Measurements from ENCODE around the gene XYLT1. TPM values are rescaled to one million over a fixed set of nuclear protein-coding genes. Genes with fewer than 3 reads are reported as not detected.

The XYLT1 gene
- total and polyA plus RNA-seq, 2 of the 8 experiments (the other 6 are each of a cell fraction or from before 2014, with no cell fraction given) = 6.6 to 25.4 TPM

GRCh38 chr16:17432901-17433576 is 37.7 kb downstream of the XYLT1 start:
- Histone ChIP-seq H3K79me1 (ENCODE audit: low read depth, low read length) (peaks cover 7% of the 10 kb centered on the region; the same call in 1 of the 2 replicates), H4K5ac (ENCODE audit: insufficient read length, low read depth, low read length) (no peak overlapping the region), H3K14ac (ENCODE audit: insufficient read length) (no peak overlapping the region), H3K23ac (ENCODE audit: insufficient read length) (no peak overlapping the region), H3K23me2 (ENCODE audit: low read depth, low read length) (no peaks in the 10 kb centered on the region), H3K4me2 (ENCODE audit: insufficient read depth in 1 of 2, low read depth in 2 of 2, low read length in 2 of 2) (peak overlapping the region; percentile 27 to 29; a peak in 2 of 4 replicates), H2BK5ac (ENCODE audit: low read depth, low read length) (peak overlapping the region; percentile 30; the same call in 1 of the 2 replicates), H2AK5ac (ENCODE audit: low read depth, low read length) (no peak overlapping the region), H2BK20ac (ENCODE audit: low read length) (peak overlapping the region; percentile 26; the same call in 1 of the 2 replicates), H3K18ac (ENCODE audit: extremely low read depth, low read length) (peak overlapping the region; percentile 35; the same call in 1 of the 2 replicates), H3K4me3 (ENCODE audit: extremely low read depth in 1 of 4, insufficient read depth in 2 of 4, low read depth in 3 of 4, low read length in 4 of 4) (no peak overlapping the region; a peak in 1 of 8 replicates), H3K4ac (replicated peaks; ENCODE audit: insufficient read length, low read depth, low read length) (no peak overlapping the region), H3K27ac (ENCODE audit: low read depth, low read length) (no peak overlapping the region), H2BK12ac (ENCODE audit: low read depth, low read length) (peak overlapping the region; percentile 35; the same call in 1 of the 2 replicates), H3K4me1 (replicated peaks in 1 of 4; ENCODE audit: control insufficient read depth in 3 of 4, insufficient read depth in 4 of 4, low read length in 3 of 4) (peaks cover 0 to 18% (median 14%) of the 10 kb centered on the region in 4 experiments; a peak in 4 of 7 replicates), H3K27me3 (replicated peaks in 1 of 4; ENCODE audit: control insufficient read depth in 3 of 4, extremely low read depth in 1 of 4, insufficient read depth in 3 of 4, low read length in 3 of 4) (no peaks in the 10 kb centered on the region), H2AFZ (ENCODE audit: low read length) (no peak overlapping the region), H3K9ac (replicated peaks in 1 of 4; ENCODE audit: extremely low read depth in 1 of 4, low read depth in 3 of 4, low read length in 3 of 4) (no peak overlapping the region), H2BK120ac (replicated peaks; ENCODE audit: low read depth, low read length) (no peak overlapping the region), H3K79me2 (ENCODE audit: control insufficient read depth in 1 of 2, insufficient read depth in 2 of 2, low read length in 2 of 2) (peaks cover 0 to 22% of the 10 kb centered on the region in 2 experiments; a peak in 1 of 4 replicates), H3K36me3 (ENCODE audit: control insufficient read depth in 2 of 4, insufficient read depth in 4 of 4, low read length in 3 of 4) (no peaks in the 10 kb centered on the region), H4K20me1 (replicated peaks in 1 of 2; ENCODE audit: control insufficient read depth in 1 of 2, insufficient read depth in 2 of 2, low read length in 2 of 2) (peaks cover 0 to 4% of the 10 kb centered on the region in 2 experiments), H4K91ac (replicated peaks; ENCODE audit: insufficient read length, low read length) (peak overlapping the region; percentile 47), H4K8ac (ENCODE audit: extremely low read depth, insufficient read depth, low read length) (no peak overlapping the region), H2BK15ac (ENCODE audit: low read length) (0 out of 2 replicates have a peak overlapping the region, but pooled peaks have one; percentile 55), H3K56ac (replicated peaks; ENCODE audit: insufficient read length, low read depth, low read length) (no peak overlapping the region), H3K9me3 (ENCODE audit: insufficient read depth in 2 of 2, low read depth in 1 of 2, low read length in 1 of 2) (no peaks in the 10 kb centered on the region)
- POLR2A ChIA-PET (ENCODE audit: partially characterized antibody) = interaction anchor here (0.6 to 1.1 kb wide), 2 partner anchors 23 to 102 kb away, joined by 3 read pairs; no protein-coding TSS in a partner anchor
- FAIRE-seq = no peak
- no peak for DNase-seq (ENCODE audit: low read depth in 1 of 2, low spot score in 2 of 2)
- WGBS, 2 experiments (ENCODE audit: extremely low coverage in 1 of 2, insufficient coverage in 1 of 2, insufficient read length in 1 of 2, insufficient replicate concordance in 2 of 2, low coverage in 1 of 2, low lambda C conversion rate in 2 of 2, missing lambda C conversion rate in 1 of 2) = 87% methylated on average over 12 of the region's 12 CpGs; no CpG with 5 or more reads in 1 of the 2 experiments
- TF ChIP-seq SAP30 (IDR thresholded peaks at IDR 0.05; ENCODE audit: insufficient read depth, insufficient replicate concordance, low read length) (no peak), BCL11A (IDR thresholded peaks at IDR 0.05; ENCODE audit: low read depth in 2 of 2, low read length in 2 of 2) (no peak), TBP (IDR thresholded peaks at IDR 0.05; ENCODE audit: low read depth, low read length) (no peak), RBBP5 (IDR thresholded peaks at IDR 0.05; ENCODE audit: borderline replicate concordance, low read depth, low read length) (no peak), ATF2 (IDR thresholded peaks at IDR 0.05; ENCODE audit: low read length) (no peak)
- CTCF ChIA-PET (ENCODE audit: partially characterized antibody) = interaction anchor here (1.3 kb wide), 1 partner anchor 10 kb away, joined by 3 read pairs; no protein-coding TSS in a partner anchor

Measured in H1 (cell line).